ENCODE data around the gene CDKAL1.
"Not testable (repeated sequence)": the region's sequence is repeated elsewhere in the genome, so short reads cannot be mapped to it uniquely, and the experiment has no call there.

CDKAL1 gene

GRCh38 chr6:20719980-20720379 lies 185.7 kb downstream of the CDKAL1 start:
- TF ChIP-seq, protein P1, sequence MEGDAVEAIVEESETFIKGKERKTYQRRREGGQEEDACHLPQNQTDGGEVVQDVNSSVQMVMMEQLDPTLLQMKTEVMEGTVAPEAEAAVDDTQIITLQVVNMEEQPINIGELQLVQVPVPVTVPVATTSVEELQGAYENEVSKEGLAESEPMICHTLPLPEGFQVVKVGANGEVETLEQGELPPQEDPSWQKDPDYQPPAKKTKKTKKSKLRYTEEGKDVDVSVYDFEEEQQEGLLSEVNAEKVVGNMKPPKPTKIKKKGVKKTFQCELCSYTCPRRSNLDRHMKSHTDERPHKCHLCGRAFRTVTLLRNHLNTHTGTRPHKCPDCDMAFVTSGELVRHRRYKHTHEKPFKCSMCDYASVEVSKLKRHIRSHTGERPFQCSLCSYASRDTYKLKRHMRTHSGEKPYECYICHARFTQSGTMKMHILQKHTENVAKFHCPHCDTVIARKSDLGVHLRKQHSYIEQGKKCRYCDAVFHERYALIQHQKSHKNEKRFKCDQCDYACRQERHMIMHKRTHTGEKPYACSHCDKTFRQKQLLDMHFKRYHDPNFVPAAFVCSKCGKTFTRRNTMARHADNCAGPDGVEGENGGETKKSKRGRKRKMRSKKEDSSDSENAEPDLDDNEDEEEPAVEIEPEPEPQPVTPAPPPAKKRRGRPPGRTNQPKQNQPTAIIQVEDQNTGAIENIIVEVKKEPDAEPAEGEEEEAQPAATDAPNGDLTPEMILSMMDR (IDR thresholded peaks at IDR 0.05; ENCODE audit: borderline replicate concordance, control extremely low read depth, extremely low read depth, insufficient read depth, missing control alignments), result no peak
- in situ Hi-C loops (cut with MboI; ENCODE audit: low sequenced_read_pairs, unreplicated experiment), result no loop called here
- no peak for DNase-seq (ENCODE audit: low spot score)

- in situ Hi-C loops (cut with MboI; ENCODE audit: low sequenced_read_pairs, unreplicated experiment); DNase-seq (ENCODE audit: low spot score): not testable (repeated sequence)
Observed at GRCh38 chr6:20721121-20721520, 186.9 kb downstream of the CDKAL1 start.

- DNase-seq (ENCODE audit: low spot score), result no peak
- in situ Hi-C loops (cut with MboI; ENCODE audit: low sequenced_read_pairs, unreplicated experiment), result no loop called here
- TF ChIP-seq, protein P1 (IDR thresholded peaks at IDR 0.05; ENCODE audit: borderline replicate concordance, control extremely low read depth, extremely low read depth, insufficient read depth, missing control alignments), result no peak
Observed at GRCh38 chr6:20722455-20722854, 188.2 kb downstream of the CDKAL1 start.

GRCh38 chr6:20723236-20723635 lies 189.0 kb downstream of the CDKAL1 start:
- TF ChIP-seq, protein P1 (IDR thresholded peaks at IDR 0.05; ENCODE audit: borderline replicate concordance, control extremely low read depth, extremely low read depth, insufficient read depth, missing control alignments), result no peak
- in situ Hi-C loops (cut with MboI; ENCODE audit: low sequenced_read_pairs, unreplicated experiment), result no loop called here
- no peak for DNase-seq (ENCODE audit: low spot score)

DNA sequence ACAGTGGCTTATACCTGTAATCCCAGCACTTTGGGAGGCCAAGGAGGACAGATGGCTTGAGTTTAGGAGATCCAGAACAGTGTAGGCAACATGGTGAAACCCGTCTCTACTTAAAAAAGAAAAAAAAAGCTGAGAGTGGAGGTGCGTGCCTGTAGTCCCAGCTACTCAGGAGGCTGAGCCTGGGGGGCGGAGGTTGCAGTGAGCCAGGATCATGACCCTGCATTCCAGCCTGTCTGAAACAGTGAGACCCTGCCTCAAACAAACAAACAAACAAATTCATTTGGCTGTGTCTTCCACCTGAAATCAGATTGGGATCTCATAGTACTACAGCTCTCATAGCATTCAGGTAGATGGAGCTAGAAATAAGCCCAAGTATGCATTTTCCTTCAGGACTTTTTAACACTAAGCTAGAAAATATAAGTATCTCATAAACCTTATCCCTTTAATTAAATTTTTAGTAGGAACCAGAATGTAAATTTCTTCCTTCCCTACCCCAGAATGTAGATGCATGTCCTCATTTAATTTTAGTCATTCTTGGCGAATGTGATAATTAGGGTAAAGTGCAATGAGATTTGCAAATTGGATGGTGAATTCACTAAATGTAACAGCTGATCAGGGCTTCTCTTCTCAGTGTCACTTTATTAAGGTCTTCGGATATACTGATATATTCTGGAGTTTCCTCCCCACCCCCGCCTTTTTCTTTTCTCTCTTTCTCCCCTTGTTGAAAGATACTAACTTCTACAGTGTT lies 190.4 kb downstream of the CDKAL1 start:
- in situ Hi-C loops (cut with MboI; ENCODE audit: low sequenced_read_pairs, unreplicated experiment), result no loop called here
- no peak for DNase-seq (ENCODE audit: low spot score)
- TF ChIP-seq, protein P1 (IDR thresholded peaks at IDR 0.05; ENCODE audit: borderline replicate concordance, control extremely low read depth, extremely low read depth, insufficient read depth, missing control alignments), result no peak

- DNase-seq (ENCODE audit: low spot score); in situ Hi-C loops (cut with MboI; ENCODE audit: low sequenced_read_pairs, unreplicated experiment): not testable (repeated sequence)
Observed at GRCh38 chr6:20725235-20725634, 191.0 kb downstream of the CDKAL1 start.

- DNase-seq (ENCODE audit: low spot score), result no peak
- in situ Hi-C loops (cut with MboI; ENCODE audit: low sequenced_read_pairs, unreplicated experiment), result no loop called here
- TF ChIP-seq, protein P1 (IDR thresholded peaks at IDR 0.05; ENCODE audit: borderline replicate concordance, control extremely low read depth, extremely low read depth, insufficient read depth, missing control alignments), result no peak
Observed at GRCh38 chr6:20729086-20729485, 194.8 kb downstream of the CDKAL1 start.

DNA sequence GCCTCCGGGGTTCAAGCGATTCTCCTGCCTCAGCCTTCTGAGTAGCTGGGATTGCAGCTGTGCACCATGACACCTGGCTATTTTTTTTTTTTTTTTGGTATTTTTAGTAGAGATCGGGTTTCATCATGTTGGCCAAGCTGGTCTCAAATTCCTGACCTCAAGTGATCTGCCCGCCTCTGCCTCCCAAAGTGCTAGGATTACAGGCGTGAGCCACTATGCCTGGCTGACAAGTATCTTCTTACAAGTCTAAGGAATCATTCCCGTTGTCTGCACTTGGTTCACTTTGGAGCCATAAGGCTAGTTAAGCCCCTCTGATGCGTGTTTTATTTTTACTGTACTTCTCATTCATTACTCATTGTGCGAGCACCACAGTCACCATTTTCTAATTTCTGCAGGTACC lies 198.1 kb downstream of the CDKAL1 start:
- DNase-seq (ENCODE audit: low spot score); in situ Hi-C loops (cut with MboI; ENCODE audit: low sequenced_read_pairs, unreplicated experiment): not testable (repeated sequence)
